NB4 (cell line): ENCODE data around the gene ATP6V1F.
"Not testable (repeated sequence)": the region's sequence is repeated elsewhere in the genome, so short reads cannot be mapped to it uniquely, and the experiment has no call there.

ENCODE experiments used
- DNase-seq: peaks from one replicate; pipeline ENCODE4 v3.0.0; 2010; ENCODE audit warnings: low read depth
- H3K4me3 ChIP-seq: one replicate; pipeline ENCODE4 v1.5.1; 2011; ENCODE audit warnings: mild to moderate bottlenecking, low read depth, low read length, moderate library complexity
- CTCF ChIP-seq: IDR thresholded peaks from one replicate; pipeline ENCODE4 v1.5.1; 2012; ENCODE audit warnings: low read depth, low read length
- MAX ChIP-seq: IDR thresholded peaks from 2 replicates; pipeline ENCODE4 v1.6.1; 2011; ENCODE audit warnings: low read depth, low read length
- MYC ChIP-seq: IDR thresholded peaks from 2 replicates; pipeline ENCODE4 v1.6.1; 2011; ENCODE audit warnings: low read depth, low read length
- POLR2A ChIP-seq: IDR thresholded peaks from 2 replicates; pipeline ENCODE4 v1.6.1; 2011; ENCODE audit warnings: mild to moderate bottlenecking; ENCODE audit not compliant: insufficient read length; ENCODE audit errors: extremely low read depth

ATP6V1F gene

GRCh38 chr7:128909625-128910568 lies 47.2 kb downstream of the ATP6V1F start:
- TF ChIP-seq POLR2A, result no peak
- TF ChIP-seq MYC, result no peak
- no peak for TF ChIP-seq MAX
- TF ChIP-seq CTCF, result no peak
- no peak overlapping the region for H3K4me3 ChIP-seq
- no peak for DNase-seq

- H3K4me3 ChIP-seq, result no peak within 1 kb of the TSS
- DNase-seq, result no peak
- TF ChIP-seq MYC (no peak), MAX (no peak), POLR2A (no peak), CTCF (no peak)
Measured at GRCh38 chr7:128910569-128910945, 47.9 kb downstream of the ATP6V1F start, which contains the start of gene KCP. TSS of gene KCP (minus strand) at chr7:128910709. CDS start at chr7:128910676, 33 bp downstream.

GRCh38 chr7:128911423-128912031 lies 48.9 kb downstream of the ATP6V1F start:
- TF ChIP-seq MAX, result no peak
- no peak for TF ChIP-seq POLR2A
- TF ChIP-seq MYC, result no peak
- TF ChIP-seq CTCF, result no peak
- DNase-seq, result peak; percentile 41
- no peak overlapping the region for H3K4me3 ChIP-seq

- H3K4me3 ChIP-seq, result no peak overlapping the region
- TF ChIP-seq CTCF (no peak), POLR2A (no peak), MAX (no peak), MYC (no peak)
- no peak for DNase-seq
Measured at GRCh38 chr7:128912281-128912680, 49.6 kb downstream of the ATP6V1F start.

GRCh38 chr7:128912709-128913495 lies 50.2 kb downstream of the ATP6V1F start:
- H3K4me3 ChIP-seq, DNase-seq: not testable (repeated sequence)
